GM12878 (cell line): Measurements from ENCODE around the gene RPS6KA3. TPM values are rescaled to one million over a fixed set of nuclear protein-coding genes. Genes with fewer than 3 reads are reported as not detected.
A peak's percentile ranks its signal among the peaks of the same experiment; 100 is the strongest.

Source experiments
- BHLHE40 ChIP-seq, 2 experiments: fragments of 450-650 bp in 1 of 2; IDR thresholded peaks; 2 replicates each; pipeline ENCODE4 v1.6.1; 2011 to 2017; ENCODE audit warnings: low read depth in 2 of 2, borderline replicate concordance in 1 of 2, improper control_type of control experiment in 1 of 2, low read length in 1 of 2, mild to moderate bottlenecking in 1 of 2
- CUX1 ChIP-seq: IDR thresholded peaks from 2 replicates; pipeline ENCODE4 v1.6.1; 2012; ENCODE audit warnings: improper control_type of control experiment, low read depth, low read length; ENCODE audit not compliant: insufficient replicate concordance
- PRDM15 ChIP-seq: fragments of 450-650 bp; formaldehyde crosslinking; IDR thresholded peaks from 2 replicates; pipeline ENCODE4 v1.4.0; 2020; ENCODE audit warnings: mild to moderate bottlenecking, moderate library complexity
- RELB ChIP-seq: fragments of 450-650 bp; IDR thresholded peaks from 2 replicates; pipeline ENCODE4 v1.6.1; 2017; ENCODE audit warnings: low read depth, mild to moderate bottlenecking, moderate library complexity
- STAT3 ChIP-seq: IDR thresholded peaks from 2 replicates; pipeline ENCODE4 v1.6.1; 2011; ENCODE audit warnings: low read depth, low read length, improper control_type of control experiment
- polyA plus RNA-seq, 11 experiments: library from polyadenylated mRNA; depleted of rRNA in 4 of 11; unstranded in 6 of 11; stranded (reverse) in 5 of 11; fragments of >200 nt; fragmentation: Nextera tagmentation in 4 of 11; fragmentation: Illumina TruSeq in 1 of 11; extraction: Ambion mirVana in 4 of 11; extraction: Trizol in 1 of 11; gene quantifications; 1 replicate in 1 of 11; 2 replicates in 10 of 11; pipeline versions ENCODE4 v1.2.1 to v1.2.3, GENCODE V29; 2011 to 2016; ENCODE audit warnings: inconsistent platforms in 2 of 11, missing spikeins in 2 of 11, low read depth in 1 of 11
- total RNA-seq, 4 experiments: library from RNA; depleted of rRNA in 3 of 4; stranded (reverse); fragments of >200 nt in 3 of 4; fragmentation: Illumina TruSeq in 1 of 4; extraction: Trizol in 1 of 4; gene quantifications; 2 replicates each; pipeline versions ENCODE4 v1.2.1 to v1.2.3, GENCODE V29; 2013 to 2021

The RPS6KA3 gene
- total and polyA plus RNA-seq, 10 of the 15 experiments (the other 5 are each of a cell fraction or from before 2014, with no cell fraction given), result 2.8 to 35.6 (median 15.8) TPM

GRCh38 chrX:20265221-20265725, 1.4 kb downstream of the RPS6KA3 start (continued):
- no peak for TF ChIP-seq CUX1
- TF ChIP-seq RELB, result peak; percentile 24; the same call in 1 of the 2 replicates
- TF ChIP-seq STAT3, result no peak
- no peak for TF ChIP-seq PRDM15 (CRISPR knock-in tag)
- TF ChIP-seq BHLHE40 (IDR thresholded peaks at IDR 0.05; ENCODE audit: borderline replicate concordance in 1 of 2, low read depth in 2 of 2, low read length in 1 of 2), result peak; percentile 62 to 68; a peak in 2 of 4 replicates
